GM23248 (cell line): ENCODE measurements around the gene STK16. TPM values are rescaled to one million over a fixed set of nuclear protein-coding genes. Genes with fewer than 3 reads are reported as not detected.

Source experiments
- DNase-seq: peaks from one replicate; pipeline ENCODE4 v3.0.0-alpha.2; 2015
- H2AFZ ChIP-seq: fragments of 200-600 bp; sonication (generic); 2 replicates; pipeline ENCODE4 v1.6.1; 2016; ENCODE audit warnings: antibody characterized with exemption
- H3F3A ChIP-seq: fragments of 200-600 bp; sonication (generic); 2 replicates; pipeline ENCODE4 v1.6.1; 2016; ENCODE audit warnings: mild to moderate bottlenecking, antibody characterized with exemption, mixed run types; ENCODE audit not compliant: insufficient read depth
- H3K27ac ChIP-seq: fragments of 200-600 bp; sonication (generic); 2 replicates; pipeline ENCODE4 v1.5.1; 2016; ENCODE audit warnings: mild to moderate bottlenecking
- H3K27me3 ChIP-seq: fragments of 200-600 bp; sonication (generic); replicated peaks from 2 replicates; pipeline ENCODE4 v1.6.1; 2016; ENCODE audit warnings: mild to moderate bottlenecking; ENCODE audit not compliant: insufficient read depth
- H3K36me3 ChIP-seq: fragments of 200-600 bp; sonication (generic); 2 replicates; pipeline ENCODE4 v1.6.1; 2016; ENCODE audit warnings: low read depth, mild to moderate bottlenecking
- H3K4me1 ChIP-seq: fragments of 200-600 bp; sonication (generic); 2 replicates; pipeline ENCODE4 v1.6.1; 2016; ENCODE audit warnings: mild to moderate bottlenecking; ENCODE audit not compliant: insufficient read depth
- H3K4me2 ChIP-seq: fragments of 200-600 bp; sonication (generic); one replicate; pipeline ENCODE4 v1.6.1; 2016; ENCODE audit warnings: mild to moderate bottlenecking; ENCODE audit not compliant: unreplicated experiment
- H3K4me3 ChIP-seq: fragments of 200-600 bp; sonication (generic); 2 replicates; pipeline ENCODE4 v1.5.1; 2016; ENCODE audit warnings: mild to moderate bottlenecking
- H3K79me2 ChIP-seq: fragments of 200-600 bp; sonication (generic); 2 replicates; pipeline ENCODE4 v1.6.1; 2016; ENCODE audit warnings: mild to moderate bottlenecking; ENCODE audit not compliant: insufficient read depth
- H3K9ac ChIP-seq: fragments of 200-600 bp; sonication (generic); 2 replicates; pipeline ENCODE4 v1.6.1; 2016; ENCODE audit warnings: mild to moderate bottlenecking
- H3K9me2 ChIP-seq: fragments of 200-600 bp; sonication (generic); 2 replicates; pipeline ENCODE4 v1.6.1; 2016; ENCODE audit warnings: mixed run types, mild to moderate bottlenecking, moderate library complexity; ENCODE audit not compliant: insufficient read depth
- H3K9me3 ChIP-seq: fragments of 200-600 bp; sonication (generic); one replicate; pipeline ENCODE4 v1.6.1; 2017; ENCODE audit warnings: low read depth
- H4K20me1 ChIP-seq: fragments of 200-600 bp; sonication (generic); 2 replicates; pipeline ENCODE4 v1.6.0; 2016; ENCODE audit not compliant: insufficient read depth
- EZH2 ChIP-seq: fragments of 200-600 bp; sonication (generic); IDR thresholded peaks from 2 replicates; pipeline ENCODE4 v1.6.1; 2018; ENCODE audit warnings: antibody characterized with exemption, mild to moderate bottlenecking; ENCODE audit not compliant: insufficient read depth, poor library complexity, severe bottlenecking
- EZH2phosphoT487 ChIP-seq: fragments of 200-600 bp; sonication (generic); IDR thresholded peaks from 2 replicates; pipeline ENCODE4 v1.6.1; 2018; ENCODE audit warnings: antibody characterized with exemption, moderate library complexity, mild to moderate bottlenecking, low read depth; ENCODE audit not compliant: insufficient read depth
- WGBS, 2 experiments: methylation state at CpG; one replicate each; pipeline ENCODE4 v1.1.6; 2015 to 2017; ENCODE audit warnings: low lambda C conversion rate in 2 of 2, low coverage in 1 of 2; ENCODE audit errors: missing lambda C conversion rate in 2 of 2; 5-methylcytosine and 5-hydroxymethylcytosine counted together
- in situ Hi-C: fragments of 300-500 bp; cut with MboI; formaldehyde crosslinking; loops from 2 replicates; pipeline ENCODE4 v1.15.0; 2020
- polyA plus RNA-seq: library from polyadenylated mRNA; unstranded; fragments of >200 nt; fragmentation: Nextera tagmentation; extraction: Ambion mirVana; gene quantifications from 2 replicates; pipeline ENCODE4 v1.2.1, GENCODE V29; 2016
- total RNA-seq: library from RNA; depleted of rRNA; stranded (reverse); fragments of >200 nt; shearing (Covaris generic); gene quantifications from 2 replicates; pipeline ENCODE4 v1.2.3, GENCODE V29; 2014

Gene STK16
- total and polyA plus RNA-seq, 2 experiments from 2014 or later: 7.2 to 16.0 TPM

- WGBS, 2 experiments: 19 to 39% methylated on average over 6 of the region's 6 CpGs
- in situ Hi-C loops: no loop called here
- peak overlapping the region; percentile 49 for H3K4me2 ChIP-seq
Observed at GRCh38 chr2:219274361-219274921, 29.2 kb downstream of the STK16 start.

GRCh38 chr2:219277703-219278654, 32.7 kb downstream of the STK16 start:
- Histone ChIP-seq H3K9ac (peak overlapping the region; percentile 97), H2AFZ (peak overlapping the region; percentile 68), H3K9me2 (no peaks in the 10 kb centered on the region), H3K36me3 (no peaks in the 10 kb centered on the region), H3K4me3 (no peak overlapping the region), H3K4me1 (peaks cover 39% of the 10 kb centered on the region), H3K27me3 (no peaks in the 10 kb centered on the region), H3K79me2 (peaks cover 15% of the 10 kb centered on the region; the same call in 1 of the 2 replicates), H3K9me3 (no peaks in the 10 kb centered on the region), H3K4me2 (peak overlapping the region; percentile 83), H3F3A (peaks cover 26% of the 10 kb centered on the region), H4K20me1 (no peaks in the 10 kb centered on the region), H3K27ac (peak overlapping the region; percentile 97)
- in situ Hi-C loops: no loop called here
- 25 to 26% methylated on average over 25 of the region's 25 CpGs for WGBS, 2 experiments
- DNase-seq: peak; percentile 91
- TF ChIP-seq EZH2 (no peak), EZH2phosphoT487 (no peak)

More at GRCh38 chr2:219274361-219274921, 29.2 kb downstream of the STK16 start:
- Histone ChIP-seq H3K27me3 (no peaks in the 10 kb centered on the region), H3K36me3 (no peaks in the 10 kb centered on the region), H3K79me2 (no peaks in the 10 kb centered on the region), H4K20me1 (no peaks in the 10 kb centered on the region), H3K9me3 (no peaks in the 10 kb centered on the region), H2AFZ (no peak overlapping the region), H3K9me2 (no peaks in the 10 kb centered on the region), H3K9ac (peak overlapping the region; percentile 66), H3F3A (peaks cover 26% of the 10 kb centered on the region), H3K4me1 (peaks cover 38% of the 10 kb centered on the region), H3K27ac (peak overlapping the region; percentile 91), H3K4me3 (peak overlapping the region; percentile 36)
- DNase-seq: peak; percentile 97
- no peak for TF ChIP-seq EZH2

GRCh38 chr2:219278655-219279150, 33.4 kb downstream of the STK16 start:
- whole genome bisulfite sequencing, 2 experiments: 32 to 56% methylated on average over 6 to 9 of the region's 9 CpGs
- H3K9me3 ChIP-seq: no peaks in the 10 kb centered on the region

GRCh38 chr2:219279151-219279915, 34.1 kb downstream of the STK16 start, which contains the start of gene DNAJB2:
TSS of gene DNAJB2 (plus strand) at chr2:219279366. CDS start at chr2:219279834, 468 bp downstream.
- Histone ChIP-seq H3K27ac (peak within 1 kb of the TSS; percentile 97), H4K20me1 (no peaks in the 10 kb centered on the region), H3K9ac (peak within 1 kb of the TSS; percentile 97), H3K79me2 (peaks cover 15% of the 10 kb centered on the region; the same call in 1 of the 2 replicates), H3K4me3 (peak within 1 kb of the TSS; percentile 82), H3K9me3 (no peaks in the 10 kb centered on the region), H3K4me2 (peak within 1 kb of the TSS; percentile 83), H3K9me2 (no peaks in the 10 kb centered on the region), H3K4me1 (peaks cover 26% of the 10 kb centered on the region), H3K36me3 (no peaks in the 10 kb centered on the region), H2AFZ (peak within 1 kb of the TSS; percentile 68), H3F3A (peaks cover 16% of the 10 kb centered on the region), H3K27me3 (no peaks in the 10 kb centered on the region)
- in situ Hi-C loops: no loop called here
- peak; percentile 100 for DNase-seq
- 1 to 2% methylated on average over 32 to 61 of the region's 65 CpGs for WGBS, 2 experiments
- TF ChIP-seq EZH2 (no peak), EZH2phosphoT487 (no peak)

More at GRCh38 chr2:219278655-219279150, 33.4 kb downstream of the STK16 start:
- peaks cover 15% of the 10 kb centered on the region; the same call in 1 of the 2 replicates for H3K79me2 ChIP-seq
- H3K4me2 ChIP-seq: peak overlapping the region; percentile 83
- H3K4me3 ChIP-seq: peak overlapping the region; percentile 60
- H3K9me2 ChIP-seq: no peaks in the 10 kb centered on the region
- no peaks in the 10 kb centered on the region for H3K36me3 ChIP-seq
- peaks cover 22% of the 10 kb centered on the region for H3F3A ChIP-seq
- H3K27ac ChIP-seq: peak overlapping the region; percentile 97
- TF ChIP-seq EZH2phosphoT487 (no peak), EZH2 (no peak)
- H3K9ac ChIP-seq: peak overlapping the region; percentile 97
- DNase-seq: no peak
- H3K4me1 ChIP-seq: peaks cover 32% of the 10 kb centered on the region
- H4K20me1 ChIP-seq: no peaks in the 10 kb centered on the region
- H2AFZ ChIP-seq: peak overlapping the region; percentile 68; the same call in 1 of the 2 replicates
- no peaks in the 10 kb centered on the region for H3K27me3 ChIP-seq
- in situ Hi-C loops: no loop called here
